Adipose tissue (tissue), 3 donors: ENCODE data around the gene KDM1B. TPM values are rescaled to one million over a fixed set of nuclear protein-coding genes. Genes with fewer than 3 reads are reported as not detected.
A peak's percentile ranks its signal among the peaks of the same experiment; 100 is the strongest.
"Not testable (repeated sequence)": the region's sequence is repeated elsewhere in the genome, so short reads cannot be mapped to it uniquely, and the experiment has no call there.

Experiments
- H3K27ac ChIP-seq: one replicate; pipeline ENCODE4 v1.5.1; 2013; ENCODE audit warnings: low read depth, low read length
- WGBS, 3 donors: extraction: QIAGEN DNeasy Blood & Tissue Kit; methylation state at CpG; one replicate each; pipeline ENCODE4 v1.1.7; 2013; 5-methylcytosine and 5-hydroxymethylcytosine counted together
- polyA plus RNA-seq, 3 donors: library from polyadenylated mRNA; stranded (reverse); fragments of 200-250 nt; gene quantifications; one replicate each; pipeline ENCODE4 v1.2.3, GENCODE V29; 2013
- donor health status: healthy with polysubstance abuse.
- donor health status: Bipolar disorder and iron deficiency.
- donor health status: healthy.

The KDM1B gene
- polyA plus RNA-seq, 3 donors: 4.0 to 9.7 (median 4.9) TPM

DNA sequence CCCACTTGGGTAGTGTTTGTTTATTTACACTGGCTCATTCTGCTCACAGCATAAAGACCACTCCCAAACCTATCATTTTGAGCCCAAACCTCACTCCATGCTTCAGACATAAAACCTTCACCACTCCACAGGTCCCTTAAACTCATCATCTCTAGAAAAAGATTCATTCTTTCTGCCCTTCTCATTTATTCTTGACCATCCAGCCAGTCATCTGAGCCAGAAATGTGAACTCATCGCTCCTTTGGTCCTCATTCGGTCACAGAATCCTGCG lies 12.7 kb upstream of the KDM1B start:
- no peak overlapping the region for H3K27ac ChIP-seq
- WGBS, 3 donors: 96% methylated on average over 3 of the region's 3 CpGs

DNA sequence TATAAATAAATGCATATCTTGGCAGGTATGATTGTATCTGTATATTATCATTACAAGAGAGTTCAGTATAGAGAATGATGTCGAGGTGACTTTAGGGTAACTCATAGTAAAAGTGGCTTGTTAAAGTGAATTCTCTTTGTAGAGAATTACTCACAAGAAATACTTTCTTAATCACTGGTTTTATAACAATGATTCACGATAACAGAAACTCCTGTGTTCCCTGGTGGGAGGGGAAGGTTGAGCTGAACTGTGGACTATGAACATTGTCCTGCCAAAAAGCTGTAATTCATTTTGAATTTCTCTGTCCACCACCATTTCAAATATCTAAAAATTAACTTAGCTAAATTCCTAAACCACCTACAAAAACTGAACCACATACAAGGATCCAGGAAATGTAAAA lies 8.1 kb upstream of the KDM1B start:
- H3K27ac ChIP-seq: no peak overlapping the region
- 72 to 76% (median 73%) methylated on average over 2 of the region's 2 CpGs for WGBS, 3 donors

DNA sequence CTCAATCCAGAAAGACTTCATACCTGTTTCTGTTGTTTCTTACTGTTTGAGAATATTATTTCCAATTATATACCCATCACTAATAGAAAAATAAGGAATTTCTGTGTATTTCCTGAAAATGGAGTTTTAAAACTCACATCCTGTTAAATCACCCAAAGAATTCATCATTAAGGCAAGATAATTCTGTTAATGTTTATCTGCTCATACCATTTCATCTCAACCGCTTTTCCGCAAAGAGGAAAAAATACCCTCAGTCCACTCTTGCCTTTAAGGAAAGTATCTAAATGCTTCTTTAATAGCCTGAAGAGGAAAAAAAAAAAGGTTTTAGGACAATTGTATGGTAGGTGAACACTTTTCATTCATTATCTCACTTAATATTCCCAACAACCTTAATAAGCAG lies 7.6 kb upstream of the KDM1B start:
- 89 to 98% (median 97%) methylated on average over 2 of the region's 2 CpGs for WGBS, 3 donors
- no peak overlapping the region for H3K27ac ChIP-seq

DNA sequence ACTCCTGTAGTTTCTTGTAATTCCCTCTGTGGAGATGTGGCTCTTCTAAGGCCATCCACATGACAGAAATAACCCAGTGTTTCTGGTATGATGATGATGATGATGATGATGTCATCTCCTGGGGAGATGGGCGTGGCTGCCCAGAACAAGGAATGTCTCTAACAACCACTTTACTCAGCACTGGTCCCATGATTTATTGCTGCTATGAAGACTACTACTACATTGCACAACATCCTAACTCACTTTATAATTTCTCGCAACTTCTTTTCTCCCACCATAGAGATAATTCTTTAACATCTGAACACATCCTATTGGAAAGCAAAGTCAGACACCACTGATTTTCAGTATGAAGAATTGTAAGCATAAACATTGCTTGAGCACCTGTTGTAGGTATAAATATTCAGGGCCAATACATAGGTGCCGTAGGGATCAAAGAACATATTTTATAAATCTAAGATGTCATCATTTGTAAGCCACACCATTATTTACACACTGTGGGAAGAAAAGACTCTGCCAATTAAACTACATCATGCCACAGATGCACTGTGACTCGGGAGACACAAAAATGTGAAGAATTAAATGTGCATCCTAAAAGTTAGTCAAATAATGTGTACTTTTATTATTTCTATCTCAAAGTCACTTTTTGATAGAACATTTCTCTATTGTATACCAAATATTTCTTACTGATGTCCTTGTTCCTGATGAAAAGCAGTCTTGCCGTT lies 6.8 kb upstream of the KDM1B start:
- no peak overlapping the region for H3K27ac ChIP-seq
- WGBS, 3 donors: 87 to 90% (median 89%) methylated on average over 5 of the region's 5 CpGs

DNA sequence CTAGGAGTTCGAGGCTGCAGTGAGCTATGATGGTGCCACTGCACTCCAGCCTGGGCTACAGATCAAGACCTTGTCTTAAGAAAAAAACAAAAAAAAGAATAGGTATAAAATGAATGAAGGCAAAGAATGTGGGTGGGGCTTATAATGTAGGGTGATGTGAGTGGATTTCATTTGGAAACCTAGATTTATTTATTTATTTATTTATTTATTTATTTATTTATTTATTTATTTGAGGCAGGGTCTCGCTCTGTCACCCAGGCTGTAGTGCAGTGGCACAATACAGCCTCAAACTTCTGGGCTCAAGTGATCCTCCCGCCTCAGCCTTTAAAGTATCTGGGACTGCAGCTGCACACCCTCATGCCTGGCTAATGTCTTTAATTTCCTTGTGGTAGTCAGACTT lies 3.8 kb upstream of the KDM1B start:
- WGBS, 3 donors: 98 to 100% (median 98%) methylated on average over 3 of the region's 3 CpGs
- H3K27ac ChIP-seq: not testable (repeated sequence)

DNA sequence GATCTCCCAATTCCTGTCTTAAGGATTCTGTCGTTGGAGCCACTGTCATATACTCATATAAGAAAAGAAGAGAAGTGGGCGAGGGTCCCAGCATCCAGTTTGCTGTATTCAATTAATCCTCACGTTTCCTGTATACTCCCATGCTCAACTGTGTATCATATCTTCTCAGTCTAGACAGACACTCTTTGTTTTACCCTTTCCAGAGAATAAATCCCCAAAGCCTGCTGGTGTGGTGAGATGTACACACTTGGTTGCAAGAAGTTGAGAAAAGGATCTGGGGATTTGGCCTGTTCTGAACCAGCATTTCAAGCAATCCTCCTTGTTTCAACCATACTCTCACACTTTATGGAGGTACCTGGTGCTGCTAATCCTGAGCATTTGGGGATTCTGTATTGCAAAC lies 3.4 kb upstream of the KDM1B start:
- no peak overlapping the region for H3K27ac ChIP-seq
- WGBS, 3 donors: 83 to 90% (median 87%) methylated on average over 3 of the region's 3 CpGs

DNA sequence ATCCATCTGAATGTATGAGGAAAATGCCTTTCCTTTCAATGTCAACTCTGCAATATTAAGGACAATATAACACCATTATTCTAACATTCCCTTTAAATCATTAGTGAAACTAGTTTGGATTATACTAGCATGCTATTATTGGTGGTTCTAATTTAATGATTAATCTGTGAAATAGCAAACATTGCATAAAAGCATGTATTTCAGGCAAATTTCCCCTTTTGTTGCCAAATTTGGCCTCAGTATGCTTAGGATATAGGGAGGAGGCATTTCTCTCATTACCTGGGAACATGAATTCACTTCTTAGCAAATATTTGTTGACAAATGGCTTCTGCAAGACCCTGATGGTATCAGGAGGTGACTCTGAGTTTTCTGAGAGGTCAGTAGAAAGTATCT lies 1.9 kb upstream of the KDM1B start:
- H3K27ac ChIP-seq: no peak overlapping the region

DNA sequence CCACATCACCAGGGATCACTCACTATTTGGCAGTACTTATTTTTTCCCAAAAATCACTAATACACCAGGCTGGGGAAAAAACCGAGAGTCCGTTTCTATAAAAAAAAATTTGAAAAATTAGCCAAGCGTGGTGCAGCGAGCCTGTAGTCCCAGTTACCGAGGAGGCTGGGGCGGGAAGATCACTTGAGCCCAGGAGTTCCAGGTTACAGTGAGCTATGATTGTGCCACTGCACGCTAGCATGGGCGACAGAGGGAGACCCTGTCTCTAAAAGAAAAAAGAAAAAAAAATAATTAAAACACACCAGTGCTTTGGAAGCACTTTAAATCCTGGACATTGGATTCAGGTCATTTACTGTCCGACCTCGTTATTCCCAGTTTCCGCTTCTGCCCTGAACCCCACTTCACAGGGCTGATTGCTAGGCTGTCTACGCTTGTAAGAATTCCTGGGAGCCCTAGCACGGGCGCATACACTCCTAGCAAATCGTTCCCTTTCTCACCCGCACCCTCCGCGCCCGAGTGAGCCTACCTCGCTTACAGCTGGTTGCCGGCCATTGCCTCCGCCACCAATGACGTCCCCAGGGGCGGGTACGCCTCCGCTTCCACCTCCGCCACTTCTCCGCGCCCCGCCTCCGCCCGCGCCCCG lies 594 bp upstream of the KDM1B start, which contains the start of gene TPMT:
Gene TPMT, minus strand, starts transcription at position 571 of the 643 bp plus-strand sequence. CDS start 5,950 bp downstream, outside the sequence.
- 0 to 1% (median 0%) methylated on average over 26 to 34 of the region's 34 CpGs for WGBS, 3 donors

DNA sequence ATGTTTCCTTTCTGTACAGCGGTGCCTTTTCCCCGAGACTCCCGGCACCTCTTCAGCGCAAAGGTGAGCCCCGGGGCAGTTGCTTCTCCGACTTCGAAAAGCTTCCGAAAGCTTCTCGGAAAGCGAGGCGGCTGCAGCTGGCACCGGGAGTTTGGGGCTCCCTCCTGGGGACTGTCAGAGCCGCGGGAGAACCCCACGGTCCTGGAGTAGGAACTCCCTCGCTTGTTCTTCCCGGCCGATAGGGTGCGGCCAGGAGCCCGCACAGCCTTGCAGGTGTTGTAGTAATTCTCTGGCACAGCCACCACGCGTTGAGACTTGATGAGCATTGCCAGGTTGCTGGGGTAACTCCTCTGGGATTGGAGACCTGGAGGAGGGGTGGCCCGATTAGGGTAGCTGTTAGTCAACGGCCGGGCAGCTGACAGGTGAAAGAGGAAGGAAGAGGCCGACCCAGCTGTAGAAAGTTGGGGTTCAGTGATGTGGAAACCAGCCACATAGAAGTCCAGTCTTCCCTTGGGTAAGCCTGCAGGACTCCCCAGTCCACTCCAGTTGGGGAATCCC lies 721 bp downstream of the KDM1B start:
- peak overlapping the region; percentile 76 for H3K27ac ChIP-seq
- 1 to 2% (median 1%) methylated on average over 26 of the region's 26 CpGs for WGBS, 3 donors

More for the DNA sequence above, 594 bp upstream of the KDM1B start, which contains the start of gene TPMT:
- H3K27ac ChIP-seq: peak within 1 kb of the TSS; percentile 76

DNA sequence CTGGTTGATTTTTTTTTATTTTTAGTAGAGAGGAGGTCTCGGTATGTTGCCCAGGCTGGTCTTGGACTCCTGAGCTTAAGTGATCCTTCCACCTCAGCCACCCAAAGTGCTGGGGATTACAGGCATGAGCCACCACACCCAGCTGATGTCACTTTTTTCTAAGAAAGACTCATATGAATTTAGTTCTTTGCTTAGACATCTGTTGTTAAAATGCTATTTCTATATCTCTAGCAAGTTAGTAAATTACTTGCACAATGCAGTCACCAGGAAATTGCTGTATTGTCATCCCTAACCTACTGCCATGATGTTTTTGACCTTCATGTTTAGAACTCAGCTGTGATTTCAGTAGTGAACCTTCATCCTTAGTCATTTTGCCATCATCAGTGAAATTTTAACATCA lies 5.7 kb downstream of the KDM1B start:
- no peak overlapping the region for H3K27ac ChIP-seq
- WGBS, 3 donors: 44 to 93% (median 71%) methylated on average over 1 of the region's 1 CpG

DNA sequence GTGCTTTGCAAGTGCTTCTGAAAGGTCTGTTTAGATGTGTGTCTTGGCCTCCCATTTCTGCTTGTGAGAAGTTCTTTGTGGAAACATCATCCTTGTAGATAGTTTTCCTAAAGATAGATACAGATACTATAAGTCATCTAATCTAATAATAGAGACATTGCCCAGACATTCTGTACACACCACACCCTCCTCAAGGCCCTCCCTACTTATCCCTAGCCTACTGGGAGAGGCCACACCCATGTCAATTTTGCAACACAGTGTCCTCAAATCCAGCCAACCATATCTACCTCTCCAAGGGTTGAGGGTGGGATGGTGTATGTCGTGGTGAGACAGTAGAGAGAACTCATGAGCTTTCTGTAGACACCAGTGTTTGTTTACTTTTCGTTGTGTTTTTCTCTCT lies 6.2 kb downstream of the KDM1B start:
- H3K27ac ChIP-seq: no peak overlapping the region
- WGBS, 3 donors: 70 to 90% (median 84%) methylated on average over 2 of the region's 2 CpGs

DNA sequence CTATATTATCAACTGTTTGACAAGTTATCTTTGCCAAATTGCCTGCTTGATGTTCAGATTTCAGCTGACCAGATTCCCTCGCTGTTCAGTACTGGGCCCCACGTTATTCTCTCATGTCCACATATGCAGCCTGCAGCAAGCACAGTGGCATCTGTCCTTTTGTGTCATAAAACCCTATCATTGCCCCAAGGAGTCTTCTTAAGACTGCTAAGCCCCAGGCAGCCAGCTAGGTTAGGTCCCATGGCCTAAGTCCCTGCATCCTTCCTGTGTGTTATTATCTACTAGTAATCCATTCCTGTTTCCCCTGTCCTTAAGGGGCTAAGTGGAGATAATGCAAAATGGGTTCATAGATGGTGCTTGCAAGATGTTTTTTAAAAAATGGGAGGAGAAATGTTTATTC lies 7.2 kb downstream of the KDM1B start:
- 86 to 97% (median 92%) methylated on average over 2 of the region's 2 CpGs for WGBS, 3 donors
- no peak overlapping the region for H3K27ac ChIP-seq

DNA sequence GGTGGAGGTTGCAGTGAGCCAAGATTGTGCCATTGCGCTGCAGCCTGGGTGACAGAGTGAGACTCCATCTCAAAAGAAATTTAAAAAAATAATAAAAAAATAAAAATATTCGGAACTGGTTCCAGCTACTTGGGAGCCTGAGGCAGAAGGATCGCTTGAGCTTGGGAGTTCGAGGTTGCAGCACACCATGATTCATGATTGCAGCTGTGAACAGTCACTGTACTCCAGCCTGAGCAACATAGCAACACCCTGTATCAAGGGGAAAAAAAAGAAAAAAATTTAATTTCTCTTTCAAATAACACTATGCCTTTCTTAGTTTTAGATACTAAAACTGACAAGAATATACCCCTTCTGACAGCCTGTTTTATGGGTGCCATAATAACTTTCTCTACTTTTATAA lies 10.5 kb downstream of the KDM1B start:
- 90 to 98% (median 97%) methylated on average over 4 of the region's 4 CpGs for WGBS, 3 donors
- no peak overlapping the region for H3K27ac ChIP-seq

DNA sequence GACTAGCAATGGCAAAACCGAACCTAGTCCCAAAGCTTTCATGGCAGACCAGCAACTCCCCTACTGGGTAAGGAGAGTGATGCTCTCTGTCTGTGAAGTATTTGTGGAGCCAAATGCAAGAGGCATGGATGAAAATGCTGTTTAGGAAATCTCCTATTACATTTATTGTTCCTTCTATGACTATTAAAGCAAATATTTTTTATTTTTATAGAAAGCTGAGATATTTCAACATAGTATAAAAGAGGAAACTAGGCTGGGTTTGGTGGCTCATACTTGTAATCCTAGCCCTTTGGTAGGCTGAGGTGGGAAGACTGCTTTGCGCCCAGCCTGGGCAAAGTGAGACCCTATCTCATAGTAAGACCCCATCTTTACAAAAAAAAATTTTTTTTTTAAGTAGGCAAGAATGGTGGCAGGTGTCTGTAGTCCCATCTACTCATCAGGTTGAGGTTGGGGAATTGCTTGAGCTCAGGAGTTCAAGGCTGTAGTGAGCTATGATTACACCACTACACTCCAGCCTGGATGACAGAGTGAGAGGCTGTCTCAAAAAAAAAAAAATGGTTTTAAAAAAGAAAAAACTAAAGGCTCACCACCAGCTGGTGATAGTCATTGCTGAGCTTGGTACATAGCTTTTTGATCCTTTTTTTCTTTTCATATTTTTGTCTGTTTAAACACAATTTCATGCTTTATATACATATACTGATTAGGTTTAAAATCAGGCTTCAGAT lies 11.3 kb downstream of the KDM1B start:
- no peak overlapping the region for H3K27ac ChIP-seq
- 87 to 96% (median 93%) methylated on average over 2 of the region's 2 CpGs for WGBS, 3 donors

DNA sequence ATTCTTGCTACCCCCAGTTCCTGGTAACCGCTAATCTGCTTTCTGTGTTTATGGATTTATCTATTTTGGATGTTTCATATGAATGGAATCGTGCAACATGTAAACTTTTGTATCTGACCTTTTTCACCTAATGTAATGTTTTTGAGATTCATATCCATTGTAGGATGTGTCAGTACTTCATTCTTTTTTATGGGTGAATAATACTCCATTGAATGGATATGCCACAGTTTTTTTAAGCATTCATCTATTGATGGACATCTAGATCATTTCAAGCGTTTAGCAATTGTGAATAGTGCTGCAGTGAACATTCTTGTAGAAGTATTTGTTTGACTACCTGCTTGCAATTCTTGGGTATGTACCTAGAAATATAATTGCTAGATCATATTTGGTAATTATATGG lies 13.0 kb downstream of the KDM1B start:
- H3K27ac ChIP-seq: no peak overlapping the region
- 98 to 100% (median 99%) methylated on average over 3 of the region's 3 CpGs for WGBS, 3 donors

DNA sequence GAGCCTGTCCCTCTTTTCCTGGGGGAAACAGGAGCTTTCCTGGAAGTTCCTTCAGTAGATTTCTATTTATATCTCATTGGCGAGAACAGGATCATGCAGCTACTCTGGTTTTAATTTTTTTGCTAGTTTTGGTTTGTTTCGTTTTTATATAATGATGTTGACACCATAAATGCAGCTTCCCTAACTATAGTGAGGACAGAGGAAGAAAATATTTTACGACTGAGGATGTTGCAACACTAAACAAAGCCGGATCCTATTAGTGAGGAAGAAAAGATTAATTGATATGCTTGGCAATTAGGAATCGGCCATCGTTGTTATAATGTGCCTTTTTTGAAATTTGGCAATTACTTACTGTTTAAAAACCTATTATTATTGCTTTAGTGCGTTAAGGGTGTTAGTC lies 16.6 kb downstream of the KDM1B start:
- WGBS, 3 donors: 61 to 89% (median 66%) methylated on average over 7 of the region's 7 CpGs
- no peak overlapping the region for H3K27ac ChIP-seq

DNA sequence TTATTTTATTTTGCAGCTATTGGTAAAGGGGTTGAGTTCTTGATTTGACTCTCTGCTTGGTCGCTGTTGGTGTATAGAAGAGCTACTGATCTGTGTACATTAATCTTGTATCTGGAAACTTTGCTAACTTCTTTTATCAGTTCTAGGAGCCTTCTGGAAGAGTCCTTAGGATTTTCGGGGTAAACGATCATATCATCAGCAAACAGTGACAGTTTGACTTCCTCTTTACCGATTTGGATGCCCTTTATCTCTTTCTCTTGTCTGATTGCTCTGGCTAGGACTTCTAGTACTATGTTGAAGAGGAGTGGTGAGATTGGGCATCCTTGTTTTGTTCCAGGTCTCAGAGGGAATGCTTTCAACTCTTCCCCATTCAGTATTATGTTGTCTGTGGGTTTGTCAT lies 21.0 kb downstream of the KDM1B start:
- 69 to 80% (median 70%) methylated on average over 4 of the region's 4 CpGs for WGBS, 3 donors
- H3K27ac ChIP-seq: not testable (repeated sequence)

DNA sequence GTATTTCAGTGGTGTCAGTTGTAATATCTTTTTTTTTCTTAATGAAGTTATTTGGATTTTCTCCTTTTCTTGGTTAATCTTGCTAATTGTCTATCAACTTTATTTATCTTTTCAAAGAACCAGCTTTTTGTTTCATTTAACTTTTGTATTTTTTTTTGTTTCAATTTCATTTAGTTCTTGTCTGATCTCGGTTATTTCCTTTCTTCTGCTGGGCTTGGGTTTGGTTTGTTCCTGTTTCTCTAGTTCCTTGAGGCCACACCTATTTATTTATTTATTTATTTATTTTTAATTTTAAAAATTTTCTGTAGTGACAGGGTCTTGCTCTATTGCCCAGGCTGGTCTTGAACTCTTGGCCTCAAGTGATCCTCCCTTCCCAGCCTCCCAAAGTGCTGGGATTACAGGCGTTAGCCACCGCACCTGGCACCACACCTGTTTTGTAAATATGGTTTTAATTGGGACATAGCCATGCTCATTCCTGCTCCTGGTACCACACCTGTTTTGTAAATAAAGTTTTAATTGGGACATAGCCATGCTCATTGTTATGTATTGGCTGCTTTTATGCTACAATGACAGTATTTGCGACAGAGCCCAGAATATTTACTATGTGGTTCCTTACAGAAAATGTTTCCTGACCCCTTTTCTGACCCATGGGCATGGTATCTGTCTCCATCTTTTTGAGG lies 22.2 kb downstream of the KDM1B start:
- WGBS, 3 donors: 79 to 96% (median 85%) methylated on average over 4 of the region's 4 CpGs
- no peak overlapping the region for H3K27ac ChIP-seq
